ENCODE data around the gene RHBDD2. TPM values are rescaled to one million over a fixed set of nuclear protein-coding genes. Genes with fewer than 3 reads are reported as not detected.
"Not testable (repeated sequence)": the region's sequence is repeated elsewhere in the genome, so short reads cannot be mapped to it uniquely, and the experiment has no call there.

Gene RHBDD2
- total RNA-seq, 1 donor from 2014 or later: 47.3 TPM

DNA sequence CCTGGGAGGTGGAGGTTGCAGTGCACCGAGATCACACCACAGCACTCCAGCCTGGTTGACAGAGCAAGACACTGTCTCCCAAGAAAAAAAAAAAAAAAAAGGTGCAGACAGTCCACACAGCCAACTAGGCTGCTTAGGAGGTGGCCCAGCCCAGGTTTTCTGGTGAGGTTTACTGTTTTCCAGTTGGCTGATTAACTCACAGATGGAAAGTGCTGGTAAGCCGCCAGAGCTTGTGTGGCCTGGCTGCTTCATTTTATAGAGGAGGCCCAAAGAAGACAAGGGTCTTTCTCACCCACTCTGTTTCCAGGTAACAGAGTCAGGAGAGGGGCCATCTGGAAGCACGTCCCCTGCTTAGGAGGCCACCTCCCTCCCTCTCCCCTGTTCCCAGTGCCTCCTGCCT lies 6.2 kb downstream of the RHBDD2 start:
- no peak for TF ChIP-seq CTCF (conservative IDR thresholded peaks at IDR 0.05; ENCODE audit: low read depth, low read length)
- DNase-seq (ENCODE audit: low read depth): no peak
- no peak overlapping the region for H3K4me3 ChIP-seq (ENCODE audit: low read depth, low read length)

DNA sequence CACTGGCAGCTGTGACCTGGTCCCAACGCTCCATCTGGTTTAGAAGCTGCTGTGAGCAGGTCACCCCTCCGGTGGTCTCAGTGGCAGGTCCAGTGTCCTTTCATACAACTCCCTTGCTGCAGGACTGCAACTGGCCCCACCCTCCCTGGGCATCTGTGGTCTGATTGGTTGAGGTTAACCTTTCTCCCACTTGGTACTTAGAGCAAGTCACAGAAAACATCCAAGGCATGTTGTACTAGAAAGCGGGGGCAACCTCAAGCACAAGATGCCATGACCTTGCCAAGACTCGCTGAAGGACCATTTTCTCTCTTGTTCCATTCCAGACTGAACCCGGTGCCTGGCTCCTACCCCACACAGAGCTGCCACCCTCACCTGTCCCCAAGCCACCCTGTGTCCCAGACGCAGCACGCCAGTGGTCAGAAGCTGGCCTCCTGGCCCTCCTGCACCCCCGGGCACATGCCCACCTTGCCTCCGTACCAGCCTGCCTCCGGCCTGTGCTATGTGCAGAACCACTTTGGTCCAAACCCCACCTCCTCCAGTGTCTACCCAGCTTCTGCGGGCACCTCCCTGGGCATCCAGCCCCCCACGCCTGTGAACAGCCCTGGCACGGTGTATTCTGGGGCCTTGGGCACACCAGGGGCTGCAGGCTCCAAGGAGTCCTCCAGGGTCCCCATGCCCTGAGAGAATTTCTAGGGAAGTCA lies 9.0 kb downstream of the RHBDD2 start:
- no peak for DNase-seq (ENCODE audit: low read depth)
- H3K4me3 ChIP-seq (ENCODE audit: low read depth, low read length): no peak overlapping the region

DNA sequence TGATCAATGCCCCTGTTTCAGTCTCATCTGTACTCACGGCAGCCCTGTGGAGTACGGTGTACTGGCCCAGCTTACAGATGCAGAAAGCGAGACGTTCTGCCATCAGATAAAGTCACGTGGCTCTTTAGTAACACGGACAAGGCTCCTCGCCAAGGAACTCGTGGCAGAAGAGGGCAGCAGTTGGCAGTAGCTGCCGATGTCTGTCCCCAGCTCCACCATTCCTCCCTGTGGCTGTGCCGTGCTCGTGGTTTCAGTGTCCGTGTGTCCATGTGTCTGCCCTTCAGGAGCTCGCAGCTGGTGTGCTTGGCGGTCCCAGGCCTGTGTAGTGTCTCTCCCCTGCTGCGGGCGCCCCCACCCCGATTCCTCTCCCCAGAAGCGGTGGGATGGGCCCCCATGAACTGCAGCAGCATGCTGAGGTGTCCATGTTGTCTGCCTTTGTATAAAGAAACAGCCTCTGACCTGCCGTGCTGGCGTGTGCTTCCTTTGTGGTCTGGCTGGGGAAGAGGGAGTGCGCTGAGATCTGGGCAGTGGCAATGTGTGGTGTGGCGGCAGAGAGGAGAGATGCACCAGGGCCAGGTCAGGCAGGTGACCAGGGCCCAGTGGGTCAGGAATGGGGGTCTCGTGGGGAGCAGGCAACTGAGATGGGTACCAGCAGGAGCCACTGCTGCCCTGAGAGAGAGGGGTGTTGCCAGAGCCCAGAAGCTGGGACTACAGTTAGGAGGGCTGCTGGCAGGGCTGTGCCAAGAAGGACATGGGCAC lies 9.8 kb downstream of the RHBDD2 start:
- no peak overlapping the region for H3K4me3 ChIP-seq (ENCODE audit: low read depth, low read length)
- no peak for DNase-seq (ENCODE audit: low read depth)
- no peak for TF ChIP-seq CTCF (conservative IDR thresholded peaks at IDR 0.05; ENCODE audit: low read depth, low read length)

More for the DNA sequence above, 9.0 kb downstream of the RHBDD2 start:
- no peak for TF ChIP-seq CTCF (conservative IDR thresholded peaks at IDR 0.05; ENCODE audit: low read depth, low read length)

- DNase-seq (ENCODE audit: low read depth): no peak
- no peak for TF ChIP-seq CTCF (conservative IDR thresholded peaks at IDR 0.05; ENCODE audit: low read depth, low read length)
- no peak overlapping the region for H3K4me3 ChIP-seq (ENCODE audit: low read depth, low read length)
Observed at GRCh38 chr7:75889223-75889825, 10.5 kb downstream of the RHBDD2 start.

GRCh38 chr7:75889826-75890225 lies 11.0 kb downstream of the RHBDD2 start:
- TF ChIP-seq CTCF (conservative IDR thresholded peaks at IDR 0.05; ENCODE audit: low read depth, low read length): no peak
- H3K4me3 ChIP-seq (ENCODE audit: low read depth, low read length): no peak overlapping the region
- DNase-seq (ENCODE audit: low read depth): no peak

DNA sequence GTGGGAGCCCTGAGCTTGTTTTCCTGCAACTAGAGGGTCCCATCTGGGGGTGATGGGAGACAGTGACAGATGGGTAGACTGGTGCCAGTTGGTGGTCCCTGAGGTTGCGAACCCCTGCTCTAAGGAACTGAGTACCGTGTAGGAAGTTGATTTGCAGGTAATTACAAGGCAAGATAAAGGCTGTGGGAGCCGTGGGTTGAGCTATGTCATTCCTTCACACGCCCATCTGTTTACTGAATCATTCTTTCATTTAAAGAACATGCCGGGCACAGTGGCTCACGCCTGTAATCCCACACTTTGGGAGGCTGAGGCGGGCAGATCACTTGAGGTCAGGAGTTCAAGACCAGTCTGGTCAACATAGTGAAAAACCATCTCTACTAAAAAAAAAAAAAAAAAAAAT lies 12.4 kb downstream of the RHBDD2 start:
- not testable (repeated sequence) for DNase-seq (ENCODE audit: low read depth); H3K4me3 ChIP-seq (ENCODE audit: low read depth, low read length)

GRCh38 chr7:75891815-75892411 lies 13.1 kb downstream of the RHBDD2 start:
- no peak for DNase-seq (ENCODE audit: low read depth)
- no peak overlapping the region for H3K4me3 ChIP-seq (ENCODE audit: low read depth, low read length)
- no peak for TF ChIP-seq CTCF (conservative IDR thresholded peaks at IDR 0.05; ENCODE audit: low read depth, low read length)

Measured in epithelial cell of proximal tubule (primary cell).